K562 (cell line): ENCODE results near the gene SYT6. TPM values are rescaled to one million over a fixed set of nuclear protein-coding genes. Genes with fewer than 3 reads are reported as not detected.

Experiments
- ATAC-seq: fragments of 200-7000 bp; cut with Tn5 transposase; 3 replicates; pipeline ENCODE4 v1.9.1; 2020; ENCODE audit warnings: moderate library complexity
- BruUV-seq: library from RNA; stranded (reverse); fragments of 400-500 nt; replicated peaks from 2 replicates; lab custom pipeline; 2021; lab: Mats Ljungman, UMichigan
- CTCF ChIA-PET: fragments of 300-600 bp; formaldehyde crosslinking; extraction: SDS; loops from one replicate; lab custom pipeline; 2021; ENCODE audit warnings: low intra/inter-chr PET ratio; lab: Yijun Ruan, JAX
- POLR2A ChIA-PET: fragments of 300-600, 350-650 bp; sonication (Branson Sonifier 250); formaldehyde crosslinking; extraction: SDS; loops from one replicate; lab custom pipeline; 2021; ENCODE audit warnings: antibody characterized with exemption, inconsistent platforms; lab: Yijun Ruan, JAX
- DNase-seq, 4 experiments: peaks; one replicate each; pipeline versions ENCODE4 v3.0.0 to v3.0.0-alpha.2; 2011 to 2018; ENCODE audit warnings: low spot score in 3 of 4, mixed read lengths in 3 of 4; ENCODE audit errors: extremely low read depth in 1 of 4
- FAIRE-seq: peaks from 2 replicates; lab custom pipeline; 2011; peaks lifted over from hg19 to GRCh38; lab: Jason Lieb, UNC
- H2AFZ ChIP-seq: 2 replicates; pipeline ENCODE4 v1.6.0; 2011; ENCODE audit warnings: low read depth, low read length, control low read depth, inconsistent platforms
- H3K27ac ChIP-seq: fragments of 200-600 bp; 3 replicates; pipeline ENCODE4 v1.8.0; 2011; ENCODE audit warnings: low read depth, mild to moderate bottlenecking, control low read depth, inconsistent platforms, low read length, moderate library complexity, mixed read lengths; ENCODE audit errors: extremely low read depth
- H3K27me3 ChIP-seq, 2 experiments: fragments of 300-600 bp in 1 of 2; 2 replicates in 1 of 2; 3 replicates in 1 of 2; pipeline versions ENCODE4 v1.6.0 to v1.8.0; 2011; ENCODE audit warnings: inconsistent platforms in 2 of 2, low read length in 2 of 2, mild to moderate bottlenecking in 1 of 2, mixed read lengths in 1 of 2, moderate library complexity in 1 of 2; ENCODE audit not compliant: control insufficient read depth in 2 of 2, insufficient read depth in 2 of 2
- H3K36me3 ChIP-seq: fragments of 300-600 bp; 3 replicates; pipeline ENCODE4 v1.8.0; 2011; ENCODE audit warnings: mild to moderate bottlenecking, low read length, inconsistent platforms; ENCODE audit not compliant: control insufficient read depth, insufficient read depth
- H3K4me1 ChIP-seq, 2 experiments: fragments of 200-600 bp in 1 of 2; replicated peaks in 1 of 2; 2 replicates in 1 of 2; 3 replicates in 1 of 2; pipeline versions ENCODE4 v1.5.1 to v1.8.0; 2011; ENCODE audit warnings: inconsistent platforms in 2 of 2, low read length in 2 of 2, mild to moderate bottlenecking in 1 of 2, mixed read lengths in 1 of 2, moderate library complexity in 1 of 2; ENCODE audit not compliant: control insufficient read depth in 2 of 2, insufficient read depth in 2 of 2
- H3K4me2 ChIP-seq: 2 replicates; pipeline ENCODE4 v1.6.1; 2011; ENCODE audit warnings: low read length, control low read depth, inconsistent platforms, mixed read lengths; ENCODE audit not compliant: insufficient read depth
- H3K4me3 ChIP-seq: fragments of 200-600 bp; sonication (generic), shearing (Covaris generic); 2 replicates; pipeline ENCODE4 v1.5.1; 2016; ENCODE audit warnings: control low read depth, inconsistent platforms
- H3K79me2 ChIP-seq: fragments of 200-600 bp; 3 replicates; pipeline ENCODE4 v1.8.0; 2011; ENCODE audit warnings: low read length, inconsistent platforms; ENCODE audit not compliant: control insufficient read depth, insufficient read depth
- H3K9ac ChIP-seq, 2 experiments: 2 replicates each; pipeline versions ENCODE4 v1.6.0 to v1.6.1; 2011; ENCODE audit warnings: low read depth in 2 of 2, low read length in 2 of 2, control low read depth in 1 of 2, inconsistent platforms in 1 of 2, mild to moderate bottlenecking in 1 of 2, mixed read lengths in 1 of 2; ENCODE audit not compliant: insufficient read depth in 1 of 2
- H3K9me1 ChIP-seq: one replicate; pipeline ENCODE4 v1.6.0; 2011; ENCODE audit warnings: inconsistent platforms, mild to moderate bottlenecking, low read length, moderate library complexity; ENCODE audit not compliant: control insufficient read depth, insufficient read depth
- H3K9me3 ChIP-seq: replicated peaks from 2 replicates; pipeline ENCODE4 v1.5.1; 2011; ENCODE audit warnings: low read depth, low read length, inconsistent platforms; ENCODE audit not compliant: control insufficient read depth, insufficient read depth
- H4K20me1 ChIP-seq: replicated peaks from 2 replicates; pipeline ENCODE4 v1.6.1; 2011; ENCODE audit warnings: low read length, inconsistent platforms, mixed read lengths; ENCODE audit not compliant: control insufficient read depth, insufficient read depth
- CBFA2T3 ChIP-seq: fragments of 450-650 bp; IDR thresholded peaks from 2 replicates; pipeline ENCODE4 v1.6.1; 2017
- CTCF ChIP-seq, 3 experiments: IDR thresholded peaks in 2 of 3; conservative IDR thresholded peaks in 1 of 3; 2 replicates each; pipeline ENCODE4 v1.5.1; 2011 to 2012; ENCODE audit warnings: low read length in 3 of 3, mild to moderate bottlenecking in 3 of 3, control low read depth in 2 of 3, improper control_type of control experiment in 1 of 3, inconsistent platforms in 1 of 3, low read depth in 1 of 3, mixed read lengths in 1 of 3, moderate library complexity in 1 of 3; ENCODE audit not compliant: insufficient read depth in 2 of 3
- FOXJ3 ChIP-seq: sonication (generic); formaldehyde crosslinking; IDR thresholded peaks from 2 replicates; pipeline ENCODE4 v1.4.0; 2020; ENCODE audit warnings: mild to moderate bottlenecking, missing genetic modification reagents
- HDAC6 ChIP-seq: IDR thresholded peaks from 2 replicates; pipeline ENCODE4 v1.6.1; 2012; ENCODE audit warnings: low read depth, mild to moderate bottlenecking, control low read depth, inconsistent platforms, low read length, moderate library complexity
- RAD21 ChIP-seq, 2 experiments: fragments of 250-450 bp in 1 of 2; fragments of 450-650 bp in 1 of 2; sonication (Bioruptor Pico) in 1 of 2; formaldehyde crosslinking in 1 of 2; IDR thresholded peaks in 1 of 2; conservative IDR thresholded peaks in 1 of 2; 2 replicates each; pipeline versions ENCODE4 v1.4.0 to v1.8.0; 2020 to 2022; ENCODE audit warnings: mild to moderate bottlenecking in 2 of 2, moderate library complexity in 1 of 2
- TCF3 ChIP-seq: sonication (generic); formaldehyde crosslinking; IDR thresholded peaks from 2 replicates; pipeline ENCODE4 v1.4.0; 2020; ENCODE audit warnings: mild to moderate bottlenecking, missing genetic modification reagents
- ZMIZ1 ChIP-seq, 2 experiments: fragments of 150-350 bp in 1 of 2; IDR thresholded peaks; 2 replicates each; pipeline ENCODE4 v1.6.1; 2012 to 2016; ENCODE audit warnings: low read depth in 2 of 2, low read length in 2 of 2, mild to moderate bottlenecking in 1 of 2, moderate library complexity in 1 of 2
- ZNF444 ChIP-seq: fragments of 250-450 bp; sonication (Bioruptor Pico); IDR thresholded peaks from 2 replicates; pipeline ENCODE4 v1.4.0; 2020; ENCODE audit warnings: mild to moderate bottlenecking, moderate library complexity
- WGBS: fragments of 100-300 bp; shearing (Covaris generic); methylation state at CpG from one replicate; pipeline ENCODE4 v1.1.6; 2016; ENCODE audit warnings: low coverage, mixed read lengths; ENCODE audit not compliant: insufficient coverage; ENCODE audit errors: missing lambda C conversion rate; 5-methylcytosine and 5-hydroxymethylcytosine counted together
- in situ Hi-C: fragments of 300-500 bp; cut with MboI; formaldehyde crosslinking; loops from 4 replicates; pipeline ENCODE4 v1.15.0; 2018; ENCODE audit warnings: inconsistent platforms, mixed read lengths
- intact Hi-C: fragments of 100-400 bp; cut with micrococcal nuclease; formaldehyde crosslinking; loops from 2 replicates; pipeline ENCODE4 v1.14.2; 2022
- polyA plus RNA-seq, 8 experiments: library from polyadenylated mRNA; depleted of rRNA in 4 of 8; stranded (reverse) in 5 of 8; unstranded in 3 of 8; fragments of >200 nt; fragmentation: Nextera tagmentation in 2 of 8; fragmentation: Illumina TruSeq in 1 of 8; extraction: Ambion mirVana in 2 of 8; extraction: Trizol in 1 of 8; gene quantifications; 2 replicates each; pipeline versions ENCODE4 v1.2.1 to v1.2.3, GENCODE V29; 2011 to 2014; ENCODE audit warnings: inconsistent platforms in 1 of 8, missing spikeins in 1 of 8
- total RNA-seq, 7 experiments: library from RNA; depleted of rRNA in 6 of 7; stranded (reverse); fragments of >200 nt in 6 of 7; fragmentation: Illumina TruSeq in 2 of 7; extraction: Trizol in 2 of 7; gene quantifications; 2 replicates each; pipeline versions ENCODE4 v1.2.1 to v1.2.3, GENCODE V29; 2011 to 2021; ENCODE audit warnings: low replicate concordance in 1 of 7

SYT6 gene
- total and polyA plus RNA-seq, 9 of the 15 experiments (the other 6 are each of a cell fraction or from before 2014, with no cell fraction given), result 0.06 TPM; not detected in 8

- Histone ChIP-seq H3K4me2 (no peak overlapping the region), H3K4me3 (no peak overlapping the region), H3K79me2 (no peaks in the 10 kb centered on the region), H3K9ac (no peak overlapping the region), H3K9me3 (no peaks in the 10 kb centered on the region), H3K27me3 (peaks cover 31 to 69% of the 10 kb centered on the region in 2 experiments), H3K27ac (no peak overlapping the region), H3K9me1 (no peaks in the 10 kb centered on the region), H2AFZ (no peak overlapping the region), H3K36me3 (no peaks in the 10 kb centered on the region), H4K20me1 (no peaks in the 10 kb centered on the region; the same call in 1 of the 2 replicates), H3K4me1 (peaks cover 0 to 3% of the 10 kb centered on the region in 2 experiments; a peak in 1 of 5 replicates)
- CTCF ChIA-PET, result no interaction called here
- no TSS peak for BruUV-seq
- ATAC-seq (peak; percentile 47), FAIRE-seq (no peak), DNase-seq (no peak)
- POLR2A ChIA-PET, result interaction anchor here (0.6 to 0.8 kb wide), 2 partner anchors 27 to 745 kb away, joined by 3 to 5 read pairs; no protein-coding TSS in a partner anchor
- peak in 1 of 3 experiments; percentile 23; a peak in 1 of 6 replicates for TF ChIP-seq CTCF (IDR thresholded peaks at IDR 0.05 in 2 of 3, conservative IDR thresholded peaks at IDR 0.05 in 1 of 3; ENCODE audit: insufficient read depth in 2 of 3, low read depth in 1 of 3, low read length in 3 of 3)
- TF ChIP-seq ZMIZ1 (IDR thresholded peaks at IDR 0.05; ENCODE audit: low read depth in 2 of 2, low read length in 2 of 2), result no peak
- TF ChIP-seq FOXJ3, result no peak
- peak; percentile 41; the same call in 1 of the 2 replicates for TF ChIP-seq TCF3 (CRISPR knock-in tag)
- no peak for TF ChIP-seq ZNF444
- peak in 1 of 2 experiments; percentile 28; a peak in 1 of 4 replicates for TF ChIP-seq RAD21 (CRISPR knock-in tag; conservative IDR thresholded peaks at IDR 0.05 in 1 of 2, IDR thresholded peaks at IDR 0.05 in 1 of 2)
- TF ChIP-seq CBFA2T3, result peak; percentile 40
- no peak for TF ChIP-seq HDAC6
- in situ Hi-C loops (no loop called here), intact Hi-C loops (loop anchor here (10.0 kb wide), 1 partner anchor 133 kb away; the partner anchor contains the start of gene OLFML3)
- 0% methylated on average over 7 of the region's 7 CpGs for WGBS
Observed at GRCh38 chr1:114107474-114108435, 45.9 kb downstream of the SYT6 start.
